SK-N-SH (cell line): ENCODE results near the gene SLIT1.

Experiments
- CHD2 ChIP-seq: fragments of 150-350 bp; IDR thresholded peaks from 2 replicates; pipeline ENCODE4 v1.6.1; 2018; ENCODE audit warnings: low read length; ENCODE audit not compliant: partially characterized antibody
- CTCF ChIP-seq: fragments of 200-600 bp; sonication (generic); IDR thresholded peaks from 2 replicates; pipeline ENCODE4 v1.6.1; 2017; ENCODE audit warnings: antibody characterized with exemption, mild to moderate bottlenecking, moderate library complexity
- EP300 ChIP-seq, 2 experiments: IDR thresholded peaks; 2 replicates each; pipeline versions ENCODE4 v1.4.0 to v1.6.1; 2012; ENCODE audit warnings: borderline replicate concordance in 1 of 2, low read depth in 1 of 2, low read length in 1 of 2
- FOSL2 ChIP-seq: IDR thresholded peaks from 2 replicates; pipeline ENCODE4 v1.4.0; 2012; ENCODE audit warnings: low read depth, mild to moderate bottlenecking, moderate library complexity, borderline replicate concordance
- FOXM1 ChIP-seq: IDR thresholded peaks from 2 replicates; pipeline ENCODE4 v1.4.0; 2012; ENCODE audit warnings: low read depth, mild to moderate bottlenecking
- GATA2 ChIP-seq: sonication (generic); formaldehyde crosslinking; IDR thresholded peaks from 2 replicates; pipeline ENCODE4 v1.5.0; 2020; ENCODE audit warnings: mild to moderate bottlenecking, missing genetic modification reagents
- POLR2AphosphoS5 ChIP-seq: IDR thresholded peaks from 2 replicates; pipeline ENCODE4 v1.6.1; 2012; ENCODE audit warnings: low read depth, low read length
- RCOR1 ChIP-seq: fragments of 150-350 bp; IDR thresholded peaks from 2 replicates; pipeline ENCODE4 v1.6.1; 2017; ENCODE audit warnings: antibody characterized with exemption, low read length
- REST ChIP-seq: IDR thresholded peaks from 2 replicates; pipeline ENCODE4 v1.6.1; 2012; ENCODE audit warnings: mild to moderate bottlenecking, low read depth, low read length, moderate library complexity
- SIN3A ChIP-seq: IDR thresholded peaks from 2 replicates; pipeline ENCODE4 v1.6.1; 2012; ENCODE audit warnings: low read depth, mild to moderate bottlenecking, low read length, moderate library complexity, borderline replicate concordance
- ZBTB33 ChIP-seq: IDR thresholded peaks from 2 replicates; pipeline ENCODE4 v1.4.0; 2012; ENCODE audit warnings: low read depth, borderline replicate concordance

- TF ChIP-seq FOSL2 (no peak), CTCF (no peak), EP300 (IDR thresholded peaks at IDR 0.05; ENCODE audit: borderline replicate concordance in 1 of 2, low read depth in 1 of 2, low read length in 1 of 2) (no peak), GATA2 (CRISPR knock-in tag) (no peak), POLR2AphosphoS5 (no peak), FOXM1 (no peak), CHD2 (no peak), ZBTB33 (no peak), REST (no peak), SIN3A (no peak), RCOR1 (no peak)
These were observed 10.2 kb downstream of the SLIT1 start for GRCh38 chr10:97175586-97175985.
